Neural progenitor cell (in vitro differentiated cells): Measurements from ENCODE around the gene C12orf75.
"Not testable (repeated sequence)": the region's sequence is repeated elsewhere in the genome, so short reads cannot be mapped to it uniquely, and the experiment has no call there.

Source experiments
- CTCF ChIP-seq: fragments of 200-600 bp; sonication (generic); IDR thresholded peaks from 2 replicates; pipeline ENCODE4 v1.5.1; 2017; ENCODE audit warnings: antibody characterized with exemption, mild to moderate bottlenecking
- EZH2 ChIP-seq: fragments of 200-600 bp; sonication (generic); IDR thresholded peaks from 2 replicates; pipeline ENCODE4 v1.6.1; 2017; ENCODE audit warnings: antibody characterized with exemption, mild to moderate bottlenecking, moderate library complexity

DNA sequence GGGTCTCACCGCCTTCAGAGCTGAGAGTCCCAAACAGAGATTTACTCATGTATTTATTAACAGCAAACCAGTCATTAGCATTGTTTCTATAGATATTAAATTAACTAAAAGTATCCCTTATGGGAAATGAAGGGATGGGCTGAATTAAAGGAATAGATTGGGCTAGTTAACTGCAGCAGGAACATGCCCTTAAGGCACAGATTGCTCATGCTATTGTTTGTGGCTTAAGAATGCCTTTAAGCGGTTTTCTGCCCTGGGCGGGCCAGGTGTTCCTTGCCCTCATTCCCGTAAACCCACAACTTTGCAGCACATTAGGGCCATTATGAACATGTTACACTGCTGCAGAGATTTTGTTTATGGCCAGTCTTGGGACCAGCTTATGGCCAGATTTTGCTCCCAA lies 21.7 kb upstream of the C12orf75 start:
- TF ChIP-seq CTCF, EZH2: not testable (repeated sequence)
